Psoas muscle (tissue), 8 donors: Measurements from ENCODE around the gene SLC15A4. TPM values are rescaled to one million over a fixed set of nuclear protein-coding genes. Genes with fewer than 3 reads are reported as not detected.

Source experiments
- ATAC-seq, 4 donors: fragments of 200-7000 bp; cut with Tn5 transposase; one replicate each; pipeline ENCODE4 v1.9.1; 2020; ENCODE audit warnings: moderate library complexity in 3 of 4, mild to moderate bottlenecking in 2 of 4
- DNase-seq, 2 donors: peaks; one replicate each; pipeline ENCODE4 v3.0.0-alpha.2; 2020
- H3K27ac ChIP-seq: fragments of 200-600 bp; one replicate; pipeline ENCODE4 v1.8.0; 2022
- H3K27me3 ChIP-seq, 3 donors: fragments of 200-600 bp in 1 of 3; one replicate each; pipeline versions ENCODE4 v1.6.1 to v1.8.0; 2013 to 2022; ENCODE audit warnings: low read length in 2 of 3, mild to moderate bottlenecking in 2 of 3, moderate library complexity in 1 of 3; ENCODE audit not compliant: insufficient read depth in 3 of 3
- H3K36me3 ChIP-seq, 2 donors: fragments of 200-600 bp in 1 of 2; one replicate each; pipeline versions ENCODE4 v1.6.1 to v1.8.0; 2013 to 2022; ENCODE audit warnings: low read depth in 1 of 2, mild to moderate bottlenecking in 1 of 2, moderate library complexity in 1 of 2; ENCODE audit not compliant: insufficient read depth in 1 of 2
- H3K4me1 ChIP-seq: fragments of 200-600 bp; one replicate; pipeline ENCODE4 v1.8.0; 2022
- H3K4me3 ChIP-seq: fragments of 200-600 bp; one replicate; pipeline ENCODE4 v1.8.0; 2022; ENCODE audit warnings: mild to moderate bottlenecking
- H3K9me3 ChIP-seq: fragments of 200-600 bp; one replicate; pipeline ENCODE4 v1.8.0; 2022
- CTCF ChIP-seq: fragments of 200-600 bp; IDR thresholded peaks from one replicate; pipeline ENCODE4 v1.8.0; 2022; ENCODE audit warnings: antibody characterized with exemption
- WGBS, 3 donors: extraction: QIAGEN DNeasy Blood & Tissue Kit; methylation state at CpG; one replicate each; pipeline versions ENCODE4 v1.1.6 to v1.1.7; 2013; 5-methylcytosine and 5-hydroxymethylcytosine counted together
- intact Hi-C, 2 donors: fragments of 100-400 bp; cut with DNase I; formaldehyde crosslinking; loops; one replicate each; pipeline versions ENCODE4 v1.11.0 to v1.14.2; 2022
- polyA plus RNA-seq, 3 donors: library from polyadenylated mRNA; stranded (reverse); fragments of 200-250 nt; gene quantifications; one replicate each; pipeline ENCODE4 v1.2.3, GENCODE V29; 2013
- total RNA-seq, 4 donors: library from RNA; stranded (reverse); fragmentation: NEBNext Ultra II Directional in 2 of 4; extraction: Animal tissue kit (Norgen Biotek cat#: 25700) in 2 of 4; gene quantifications; one replicate each; pipeline versions ENCODE4 v1.2.1 to v1.2.4, GENCODE V29; 2021 to 2023
- donor health status: healthy with polysubstance abuse.
- donor health status: DM: no; HTN: no; CAD: no; lungs with moderate emphysema.
- donor health status: Bipolar disorder and iron deficiency.
- donor health status: healthy.
- donor health status: DM: yes; HTN: yes; CAD: no.
- donor health status: DM: no; HTN: no; CAD: no.
- donor health status: DM: no; HTN: no; CAD: no.
- donor health status: DM: yes; HTN: yes; CAD: no.

SLC15A4 gene
- total and polyA plus RNA-seq, 7 donors, result 21.9 to 54.0 (median 30.2) TPM

GRCh38 chr12:128857133-128857763 lies 33.5 kb upstream of the SLC15A4 start:
- TF ChIP-seq CTCF, result no peak
- H3K27me3 ChIP-seq, result peaks cover 0 to 13% (median 4%) of the 10 kb centered on the region in 3 donors
- H3K36me3 ChIP-seq, result no peaks in the 10 kb centered on the region
- intact Hi-C loops, result no loop called here
- H3K4me3 ChIP-seq, result no peak overlapping the region
- 78 to 85% (median 82%) methylated on average over 9 of the region's 9 CpGs for WGBS, 3 donors
- DNase-seq (no peak), ATAC-seq (no peak)
- H3K9me3 ChIP-seq, result no peaks in the 10 kb centered on the region
- no peaks in the 10 kb centered on the region for H3K4me1 ChIP-seq
- H3K27ac ChIP-seq, result no peak overlapping the region

- Histone ChIP-seq H3K4me1 (no peaks in the 10 kb centered on the region), H3K36me3 (no peaks in the 10 kb centered on the region), H3K27ac (no peak overlapping the region), H3K4me3 (no peak overlapping the region), H3K9me3 (no peaks in the 10 kb centered on the region), H3K27me3 (peaks cover 0 to 16% (median 4%) of the 10 kb centered on the region in 3 donors)
- no peak for ATAC-seq
- intact Hi-C loops, result no loop called here
- no peak for DNase-seq
- WGBS, 3 donors, result 95 to 96% (median 95%) methylated on average over 7 of the region's 7 CpGs
- no peak for TF ChIP-seq CTCF
Measured at GRCh38 chr12:128856791-128857078, 33.0 kb upstream of the SLC15A4 start.

GRCh38 chr12:128856035-128856790 lies 32.5 kb upstream of the SLC15A4 start:
- 88 to 90% (median 89%) methylated on average over 9 of the region's 9 CpGs for WGBS, 3 donors
- Histone ChIP-seq H3K36me3 (no peaks in the 10 kb centered on the region), H3K4me1 (no peaks in the 10 kb centered on the region), H3K9me3 (no peaks in the 10 kb centered on the region), H3K27ac (no peak overlapping the region), H3K4me3 (no peak overlapping the region), H3K27me3 (peaks cover 0 to 17% (median 4%) of the 10 kb centered on the region in 3 donors)
- ATAC-seq, result no peak
- TF ChIP-seq CTCF, result no peak
- no peak for DNase-seq
- intact Hi-C loops, result no loop called here

- no peak for DNase-seq
- no peaks in the 10 kb centered on the region for H3K36me3 ChIP-seq
- intact Hi-C loops, result no loop called here
- no peaks in the 10 kb centered on the region for H3K9me3 ChIP-seq
- H3K4me1 ChIP-seq, result no peaks in the 10 kb centered on the region
- ATAC-seq, result peak in 2 of 4 donors; percentile 49 to 62
- H3K4me3 ChIP-seq, result peak overlapping the region; percentile 59
- no peak overlapping the region for H3K27ac ChIP-seq
- 0 to 3% (median 1%) methylated on average over 32 to 74 of the region's 74 CpGs for WGBS, 3 donors
- no peak for TF ChIP-seq CTCF
- peaks cover 0 to 20% (median 4%) of the 10 kb centered on the region in 3 donors for H3K27me3 ChIP-seq
Measured at GRCh38 chr12:128853600-128854197, 29.9 kb upstream of the SLC15A4 start.
